Stimulated activated CD4-positive, alpha-beta T cell treated with anti-CD3 and anti-CD28 coated beads, Interleukin-15, amount 100 ng/mL, for 1 hour (primary cell): ENCODE measurements around the gene VPS50.
"Not testable (repeated sequence)": the region's sequence is repeated elsewhere in the genome, so short reads cannot be mapped to it uniquely, and the experiment has no call there.

Source experiments
- DNase-seq, 2 donors: peaks; one replicate each; pipeline ENCODE4 v3.0.0-alpha.2; 2020; ENCODE audit warnings: low read depth in 1 of 2, low spot score in 1 of 2

Gene VPS50

GRCh38 chr7:93331706-93332105 is 99.5 kb downstream of the VPS50 start:
- DNase-seq = no peak

- DNase-seq = no peak
These were observed 100.0 kb downstream of the VPS50 start for GRCh38 chr7:93332172-93332571.

GRCh38 chr7:93337052-93337451 is 104.9 kb downstream of the VPS50 start:
- DNase-seq = no peak

- not testable (repeated sequence) for DNase-seq
These were observed 110.0 kb downstream of the VPS50 start for GRCh38 chr7:93342178-93342577.

GRCh38 chr7:93350338-93350737 is 118.2 kb downstream of the VPS50 start:
- no peak for DNase-seq

GRCh38 chr7:93352881-93353280 is 120.7 kb downstream of the VPS50 start:
- no peak for DNase-seq

DNA sequence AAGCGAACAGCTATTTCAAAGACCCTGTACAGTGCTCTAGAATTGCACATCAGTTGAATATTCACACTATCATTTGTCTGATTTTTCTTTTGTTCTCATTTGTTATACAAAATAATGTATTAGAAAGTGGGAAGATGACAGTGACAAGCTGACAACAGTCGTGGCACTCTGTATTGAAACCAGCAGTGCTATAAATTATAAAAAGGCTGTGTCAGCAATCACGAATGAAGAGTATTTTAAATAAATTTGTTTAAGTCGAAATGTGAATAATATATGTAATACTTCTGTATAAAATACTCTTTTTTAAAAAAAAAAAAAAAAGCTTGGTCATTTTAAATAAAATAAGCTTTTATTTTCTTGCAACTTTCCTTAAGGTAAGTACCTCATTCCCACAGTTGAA is 122.6 kb downstream of the VPS50 start:
- DNase-seq = no peak

DNA sequence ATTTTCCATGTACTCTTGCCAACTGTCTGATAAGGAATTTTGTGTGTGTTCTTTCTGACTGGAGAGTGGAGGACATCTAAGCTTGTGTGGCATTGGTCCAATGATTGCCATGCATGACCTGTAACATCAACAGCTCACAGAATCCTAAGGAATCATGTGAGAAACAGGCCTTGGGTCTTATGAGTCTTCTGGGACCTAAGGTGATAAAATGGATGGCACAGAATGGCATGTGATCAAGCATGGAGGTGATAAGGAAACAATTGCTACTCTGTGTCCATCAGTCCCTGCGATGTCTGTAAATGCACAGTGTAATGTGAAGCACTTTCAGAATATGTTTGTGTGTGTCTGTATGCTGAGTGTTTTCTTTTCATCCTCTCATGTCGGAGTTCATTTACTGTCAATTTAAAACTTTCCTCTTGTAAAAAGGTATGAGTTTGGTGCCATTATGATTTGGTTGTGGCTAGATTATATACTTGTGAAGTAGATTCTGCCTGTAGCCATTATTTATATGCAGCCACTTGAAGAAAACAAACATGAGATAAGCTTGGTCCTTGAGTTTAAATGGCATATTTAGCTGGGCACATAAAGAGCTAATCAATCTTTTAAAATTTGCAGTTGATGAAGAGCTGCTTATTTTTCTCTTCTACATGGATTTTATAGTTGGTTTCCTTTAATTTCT is 127.5 kb downstream of the VPS50 start:
- no peak for DNase-seq

DNA sequence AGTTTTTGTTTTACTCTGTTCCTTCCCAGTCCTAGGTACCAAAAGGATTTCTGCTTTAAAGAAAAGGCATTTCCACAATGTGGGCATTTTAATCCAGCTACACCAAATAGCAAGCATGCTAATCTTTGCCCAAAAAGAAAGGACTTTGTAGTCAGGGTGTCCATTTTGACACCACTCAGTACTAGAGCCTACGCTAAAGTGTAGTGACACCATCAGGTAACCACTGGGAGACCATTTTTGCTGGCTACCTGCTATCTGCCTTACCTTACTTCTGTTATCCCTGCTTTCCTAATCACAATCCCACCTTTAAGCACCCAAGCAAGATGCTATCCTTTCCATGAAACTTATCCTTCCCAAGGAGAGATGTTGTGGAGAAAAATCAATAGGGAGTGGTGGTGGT is 129.7 kb downstream of the VPS50 start:
- no peak for DNase-seq

- no peak for DNase-seq
These were observed 132.6 kb downstream of the VPS50 start for GRCh38 chr7:93364806-93365205.

DNA sequence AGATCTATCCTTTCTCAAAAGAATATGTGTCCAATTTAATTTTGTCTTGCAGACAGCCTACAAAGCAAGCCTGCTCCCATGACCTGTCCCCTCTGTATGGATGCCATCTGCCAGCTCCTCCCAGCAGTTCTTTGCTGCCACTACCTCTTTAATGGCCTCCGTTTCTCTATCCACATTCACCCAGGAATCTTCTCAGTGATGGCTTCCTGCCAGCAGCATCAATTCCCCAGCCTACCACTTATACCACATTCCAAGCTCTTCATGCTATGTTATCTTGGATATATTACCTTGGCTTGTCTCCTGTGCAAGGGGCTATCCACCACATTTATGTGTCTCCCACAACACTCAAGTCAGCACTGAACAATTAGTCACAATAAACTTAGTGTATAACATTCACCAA is 133.2 kb downstream of the VPS50 start:
- DNase-seq = no peak

DNA sequence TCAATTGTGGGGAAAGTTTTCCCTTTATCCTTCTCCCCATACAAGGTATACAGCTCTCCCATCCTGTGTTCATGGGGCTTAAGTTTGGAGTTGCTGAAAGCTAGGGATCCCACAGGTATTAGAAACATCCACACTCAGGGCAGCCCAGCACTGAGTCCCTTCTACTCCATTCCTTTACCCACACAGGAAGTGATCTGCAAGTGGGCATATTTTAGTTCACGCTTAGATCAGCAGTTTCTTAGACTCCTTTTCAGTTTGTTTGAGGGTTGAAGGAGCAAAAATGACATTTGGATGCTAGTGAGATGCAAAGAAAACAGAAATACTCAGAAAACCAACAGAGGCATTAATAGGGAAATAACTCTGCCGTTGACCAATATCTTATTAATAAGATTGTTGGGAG is 134.7 kb downstream of the VPS50 start:
- no peak for DNase-seq

DNA sequence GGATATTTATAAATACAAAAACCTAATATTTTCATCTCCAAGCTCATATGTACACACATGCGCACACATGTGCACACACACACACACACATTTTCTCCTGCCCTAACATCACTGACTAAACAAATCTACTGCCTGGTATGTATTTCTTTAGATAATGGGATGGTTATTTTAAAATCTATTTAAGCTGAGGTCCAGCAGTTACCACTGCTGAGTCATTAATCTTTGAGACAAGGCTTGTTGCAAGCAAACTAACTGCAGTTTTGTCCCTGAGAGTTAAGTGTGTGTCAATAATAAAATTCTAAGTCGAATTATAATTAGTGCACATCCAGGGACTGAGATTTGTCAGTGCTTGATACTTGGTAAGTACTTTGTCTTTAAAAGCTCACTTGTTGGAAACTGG is 135.1 kb downstream of the VPS50 start:
- DNase-seq = no peak

DNA sequence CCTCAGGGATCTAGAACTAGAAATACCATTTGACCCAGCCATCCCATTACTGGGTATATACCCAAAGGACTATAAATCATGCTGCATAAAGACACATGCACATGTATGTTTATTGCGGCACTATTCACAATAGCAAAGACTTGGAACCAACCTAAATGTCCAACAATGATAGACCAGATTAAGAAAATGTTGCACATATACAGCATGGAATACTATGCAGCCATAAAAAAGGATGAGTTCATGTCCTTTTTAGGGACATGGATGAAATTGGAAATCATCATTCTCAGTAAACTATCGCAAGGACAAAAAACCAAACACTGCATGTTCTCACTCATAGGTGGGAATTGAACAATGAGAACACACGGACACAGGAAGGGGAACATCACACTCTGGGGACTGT is 138.8 kb downstream of the VPS50 start:
- not testable (repeated sequence) for DNase-seq

GRCh38 chr7:93373537-93373936 is 141.4 kb downstream of the VPS50 start:
- DNase-seq = no peak

DNA sequence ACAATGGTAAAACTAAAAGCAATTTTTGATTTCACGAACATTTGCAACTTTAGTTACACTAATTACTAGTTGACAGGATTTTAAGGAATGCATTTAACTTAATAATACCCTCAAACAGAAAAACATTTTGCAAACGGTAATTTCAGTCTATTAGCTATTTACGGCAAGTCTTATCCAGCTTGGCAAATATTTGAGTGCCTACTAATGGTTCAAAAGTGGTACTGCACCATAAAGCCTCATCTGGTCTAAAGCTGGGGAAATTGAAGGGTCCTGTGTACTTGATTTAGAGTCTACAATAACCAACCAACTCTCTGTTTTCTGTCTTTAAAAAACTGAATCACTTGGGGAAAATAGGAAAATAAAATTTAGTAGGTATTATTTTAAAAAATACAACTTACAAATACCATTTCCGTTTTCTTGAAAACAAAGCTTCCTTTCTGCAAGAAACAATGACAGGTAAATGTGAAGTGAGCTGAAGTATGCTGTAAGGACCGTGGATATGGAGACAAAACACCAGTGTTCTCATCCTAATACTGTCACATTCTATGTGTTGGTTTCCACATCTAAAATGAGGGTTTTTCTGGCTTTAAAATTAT is 142.3 kb downstream of the VPS50 start:
- no peak for DNase-seq

DNA sequence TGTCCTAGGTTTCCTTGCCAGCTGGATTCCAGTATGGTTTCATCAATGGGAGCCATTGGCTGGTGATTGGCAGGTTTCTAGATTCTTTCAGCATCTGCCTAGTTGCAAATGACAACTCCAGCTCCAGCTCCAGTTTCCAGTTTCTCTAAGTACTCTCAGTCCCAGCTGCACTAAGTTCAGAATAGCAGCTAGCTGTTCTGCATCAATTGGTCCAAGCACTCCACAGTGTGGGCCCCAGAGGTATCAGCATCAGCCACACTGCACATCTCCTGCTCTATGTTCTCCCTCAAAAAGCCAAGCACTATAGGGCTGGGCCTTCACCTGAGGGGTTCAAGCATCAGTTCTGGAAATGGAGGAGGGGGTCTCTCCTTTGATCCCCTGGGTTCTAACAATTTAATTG is 143.4 kb downstream of the VPS50 start:
- no peak for DNase-seq

DNA sequence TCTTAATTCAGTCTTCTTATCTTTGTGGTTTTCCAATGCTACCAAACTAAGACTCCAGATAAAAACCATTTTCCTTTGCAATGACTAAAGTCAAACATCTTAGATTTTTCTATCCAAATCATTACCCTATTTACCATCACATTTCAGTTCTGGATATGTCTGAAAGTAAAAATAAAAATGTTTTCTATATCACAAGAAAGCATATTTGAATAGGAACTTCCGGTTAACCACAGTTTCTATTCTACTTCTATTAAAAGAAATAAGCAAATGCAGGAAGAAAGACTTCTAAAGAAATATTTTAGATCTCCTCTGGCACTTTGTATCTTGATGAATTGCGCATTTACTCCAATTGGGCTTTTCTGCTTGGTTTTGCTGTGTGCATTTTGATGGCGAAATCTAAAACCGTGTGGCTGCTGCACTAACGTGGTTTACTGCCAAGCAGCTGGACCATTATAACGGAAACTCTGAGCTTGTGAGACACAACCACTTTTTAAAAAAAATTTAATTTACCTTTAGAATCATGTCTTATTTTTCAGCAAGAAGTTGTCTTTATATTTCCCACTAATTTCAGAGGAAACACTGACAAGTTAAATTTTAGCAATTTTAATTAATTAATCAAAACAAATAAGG is 146.1 kb downstream of the VPS50 start:
- DNase-seq = no peak

GRCh38 chr7:93382362-93382761 is 150.2 kb downstream of the VPS50 start:
- DNase-seq = no peak

- no peak for DNase-seq
These were observed 158.5 kb downstream of the VPS50 start for GRCh38 chr7:93390660-93391059.

DNA sequence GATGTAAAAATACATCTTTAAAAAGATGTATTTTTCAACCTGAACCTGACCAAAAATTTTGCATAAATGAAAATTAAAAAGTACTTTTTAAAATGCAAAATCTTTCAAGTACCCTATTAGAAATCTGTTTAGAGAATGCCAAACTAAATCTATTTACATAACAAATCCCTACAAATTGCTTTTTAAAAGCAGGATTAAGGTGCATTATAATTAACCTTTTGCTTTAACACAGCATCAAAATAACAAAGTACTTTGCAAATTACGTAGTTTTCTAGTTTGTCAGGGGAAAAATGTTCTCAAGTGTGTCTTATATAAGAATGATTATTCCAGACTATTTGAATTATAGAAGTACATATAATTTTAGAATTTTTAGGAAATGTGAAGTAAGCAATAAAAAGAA is 160.8 kb downstream of the VPS50 start:
- no peak for DNase-seq

- DNase-seq = no peak
These were observed 167.5 kb downstream of the VPS50 start for GRCh38 chr7:93399642-93400041.

DNA sequence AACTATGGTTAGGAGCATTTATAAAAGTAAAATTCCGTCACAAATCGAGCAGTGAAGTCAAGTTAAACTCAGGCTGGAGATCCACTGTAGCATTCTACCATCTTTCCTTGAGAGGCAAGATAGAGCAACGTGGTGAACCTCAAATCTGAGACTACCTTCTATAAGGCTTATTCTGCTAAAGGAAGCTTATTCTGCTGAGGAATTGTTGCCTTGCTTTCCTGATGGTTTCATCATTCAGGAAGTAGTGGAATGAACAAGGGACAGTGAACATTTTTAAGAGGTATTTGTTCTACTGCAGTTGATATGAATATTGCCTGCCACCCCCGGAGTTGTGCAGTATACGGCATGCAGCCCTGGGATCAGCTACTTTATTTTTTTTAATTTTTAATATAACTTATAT is 170.8 kb downstream of the VPS50 start:
- DNase-seq = no peak
